Measurements from ENCODE around the gene TBCD.

DNA sequence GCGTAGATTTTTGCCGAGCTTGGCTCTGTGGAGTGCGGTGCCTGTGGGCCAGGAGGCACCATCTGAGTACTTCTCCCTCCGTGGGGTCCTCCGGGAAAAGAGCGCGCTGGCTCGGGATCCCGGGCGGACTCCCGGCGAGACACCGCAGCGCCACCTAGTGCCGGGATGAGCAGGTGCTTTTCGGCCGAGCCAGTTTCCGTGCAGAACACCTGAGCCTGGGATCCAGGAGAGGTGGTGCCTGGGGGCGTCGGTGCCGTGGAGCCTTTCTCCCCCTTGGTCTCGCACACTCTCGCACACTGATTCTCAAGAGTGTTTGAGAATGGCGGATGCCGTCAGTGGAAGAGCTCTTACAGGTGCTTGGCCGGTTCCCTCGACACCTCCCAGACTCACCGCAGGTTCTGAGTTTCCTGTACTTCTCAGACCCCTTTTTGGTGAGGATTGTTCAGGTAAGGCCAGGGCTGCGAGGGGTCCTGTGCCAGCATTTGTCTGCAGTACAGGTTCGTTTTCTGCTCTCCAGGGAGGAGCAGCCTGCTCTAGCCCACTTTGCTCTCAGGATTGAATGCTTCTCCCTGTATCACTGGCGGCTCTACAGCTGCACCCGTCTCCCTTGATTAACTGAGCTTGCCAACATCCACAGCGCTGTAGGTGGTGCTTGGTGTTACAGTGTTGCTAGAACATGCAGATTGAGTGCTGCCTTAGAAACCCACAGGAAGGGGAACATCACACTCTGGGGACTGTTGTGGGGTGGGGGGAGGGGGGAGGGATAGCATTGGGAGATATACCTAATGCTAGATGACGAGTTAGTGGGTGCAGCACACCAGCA lies 23.3 kb downstream of the TBCD start:
- TF ChIP-seq, protein P1, sequence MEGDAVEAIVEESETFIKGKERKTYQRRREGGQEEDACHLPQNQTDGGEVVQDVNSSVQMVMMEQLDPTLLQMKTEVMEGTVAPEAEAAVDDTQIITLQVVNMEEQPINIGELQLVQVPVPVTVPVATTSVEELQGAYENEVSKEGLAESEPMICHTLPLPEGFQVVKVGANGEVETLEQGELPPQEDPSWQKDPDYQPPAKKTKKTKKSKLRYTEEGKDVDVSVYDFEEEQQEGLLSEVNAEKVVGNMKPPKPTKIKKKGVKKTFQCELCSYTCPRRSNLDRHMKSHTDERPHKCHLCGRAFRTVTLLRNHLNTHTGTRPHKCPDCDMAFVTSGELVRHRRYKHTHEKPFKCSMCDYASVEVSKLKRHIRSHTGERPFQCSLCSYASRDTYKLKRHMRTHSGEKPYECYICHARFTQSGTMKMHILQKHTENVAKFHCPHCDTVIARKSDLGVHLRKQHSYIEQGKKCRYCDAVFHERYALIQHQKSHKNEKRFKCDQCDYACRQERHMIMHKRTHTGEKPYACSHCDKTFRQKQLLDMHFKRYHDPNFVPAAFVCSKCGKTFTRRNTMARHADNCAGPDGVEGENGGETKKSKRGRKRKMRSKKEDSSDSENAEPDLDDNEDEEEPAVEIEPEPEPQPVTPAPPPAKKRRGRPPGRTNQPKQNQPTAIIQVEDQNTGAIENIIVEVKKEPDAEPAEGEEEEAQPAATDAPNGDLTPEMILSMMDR (conservative IDR thresholded peaks at IDR 0.05 in 1 of 2, IDR thresholded peaks at IDR 0.05 in 1 of 2; ENCODE audit: extremely low read depth in 1 of 2, insufficient read depth in 1 of 2, low read depth in 1 of 2, low read length in 2 of 2) = peak; percentile 68 to 92
- TF ChIP-seq EZH2 (IDR thresholded peaks at IDR 0.05; ENCODE audit: borderline replicate concordance, low read length) = no peak

Data from mammary epithelial cell (primary cell).